Measurements from ENCODE around the gene KIF5C. TPM values are rescaled to one million over a fixed set of nuclear protein-coding genes. Genes with fewer than 3 reads are reported as not detected.

The KIF5C gene
- total and polyA plus RNA-seq, 7 experiments from 2014 or later: 0.58 to 14.3 (median 5.1) TPM

DNA sequence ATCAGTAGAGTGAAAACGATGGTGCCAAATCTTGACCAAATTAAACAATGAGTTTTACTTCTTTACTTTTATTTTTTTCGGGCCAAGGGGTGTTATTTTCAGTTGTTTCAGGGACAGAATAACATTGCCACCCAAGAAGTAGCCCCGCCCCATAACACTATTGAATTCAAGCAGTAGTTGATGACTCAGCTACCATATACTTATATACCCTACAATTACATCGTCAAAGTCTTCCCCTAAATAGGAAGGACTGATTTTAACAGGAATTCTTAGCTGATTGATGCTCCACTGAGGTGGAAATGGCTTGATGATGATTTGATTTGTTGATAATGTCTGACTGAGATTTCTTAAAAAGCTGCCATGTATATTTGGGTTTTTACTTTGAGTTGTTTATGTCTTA lies 188.2 kb downstream of the KIF5C start:
- H3K9me3 ChIP-seq (ENCODE audit: control insufficient read depth in 2 of 3, low read length in 3 of 3): no peaks in the 10 kb centered on the region
- Mint-ChIP-seq H3K27me3 (peaks cover 3 to 25% (median 5%) of the 10 kb centered on the region in 5 donors), H3K4me1 (no peaks in the 10 kb centered on the region), H3K27ac (no peak overlapping the region), H3K9me3 (peaks cover 0 to 5% (median 0%) of the 10 kb centered on the region in 11 donors), H3K4me3 (no peak overlapping the region), H3K36me3 (no peaks in the 10 kb centered on the region)
- CTCF ChIA-PET: no interaction called here
- POLR2A ChIA-PET: no interaction called here
- intact Hi-C loops (cut with micrococcal nuclease): no loop called here
- DNase-seq: no peak
- ATAC-seq: no peak
- H3K27ac ChIP-seq (ENCODE audit: low read depth, low read length): no peak overlapping the region
- no peak overlapping the region for H3K4me3 ChIP-seq (ENCODE audit: low read length)
- no peaks in the 10 kb centered on the region for H3K27me3 ChIP-seq (ENCODE audit: control insufficient read depth in 2 of 2, insufficient read depth in 2 of 2, low read length in 2 of 2)
- no peaks in the 10 kb centered on the region for H3K4me1 ChIP-seq (ENCODE audit: control insufficient read depth in 2 of 2, insufficient read depth in 2 of 2, low read length in 2 of 2)
- H3K36me3 ChIP-seq (ENCODE audit: control insufficient read depth in 2 of 3, insufficient read depth in 3 of 3, low read length in 3 of 3): no peaks in the 10 kb centered on the region

DNA sequence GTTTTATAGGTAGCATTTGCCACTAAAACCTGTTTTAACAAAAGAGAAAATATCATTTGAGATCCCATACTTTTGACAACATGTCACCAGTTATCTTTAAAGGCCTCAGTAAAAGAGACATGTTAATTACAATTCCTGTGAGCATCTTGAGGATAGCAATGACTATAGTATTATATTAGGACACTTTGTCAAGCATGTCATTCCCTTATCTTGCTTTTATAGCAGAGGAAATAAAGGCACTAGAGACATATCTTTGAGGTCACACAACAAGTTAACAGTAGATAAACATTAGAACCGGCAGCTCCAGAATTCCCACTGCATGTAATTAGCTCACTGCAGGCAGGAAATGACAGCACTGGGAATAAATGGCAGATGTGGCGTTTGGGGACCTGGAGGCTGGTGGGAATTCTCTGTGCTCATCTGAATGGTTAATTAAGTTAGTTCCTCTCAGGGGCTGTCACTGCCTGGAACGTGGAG lies 189.4 kb downstream of the KIF5C start:
- Histone ChIP-seq H3K36me3 (ENCODE audit: control insufficient read depth in 2 of 3, insufficient read depth in 3 of 3, low read length in 3 of 3) (no peaks in the 10 kb centered on the region), H3K27me3 (ENCODE audit: control insufficient read depth in 2 of 2, insufficient read depth in 2 of 2, low read length in 2 of 2) (no peaks in the 10 kb centered on the region), H3K9me3 (ENCODE audit: control insufficient read depth in 2 of 3, low read length in 3 of 3) (no peaks in the 10 kb centered on the region), H3K4me3 (ENCODE audit: low read length) (no peak overlapping the region), H3K27ac (ENCODE audit: low read depth, low read length) (no peak overlapping the region), H3K4me1 (ENCODE audit: control insufficient read depth in 2 of 2, insufficient read depth in 2 of 2, low read length in 2 of 2) (no peaks in the 10 kb centered on the region)
- CTCF ChIA-PET: no interaction called here
- DNase-seq (no peak), ATAC-seq (no peak)
- Mint-ChIP-seq H3K9me3 (peaks cover 0 to 5% (median 0%) of the 10 kb centered on the region in 11 donors), H3K36me3 (no peaks in the 10 kb centered on the region), H3K27ac (no peak overlapping the region), H3K4me1 (peaks cover 2 to 8% (median 5%) of the 10 kb centered on the region in 7 donors), H3K4me3 (no peak overlapping the region), H3K27me3 (peaks cover 0 to 25% (median 11%) of the 10 kb centered on the region in 5 donors)
- intact Hi-C loops (cut with micrococcal nuclease): no loop called here
- POLR2A ChIA-PET: no interaction called here

DNA sequence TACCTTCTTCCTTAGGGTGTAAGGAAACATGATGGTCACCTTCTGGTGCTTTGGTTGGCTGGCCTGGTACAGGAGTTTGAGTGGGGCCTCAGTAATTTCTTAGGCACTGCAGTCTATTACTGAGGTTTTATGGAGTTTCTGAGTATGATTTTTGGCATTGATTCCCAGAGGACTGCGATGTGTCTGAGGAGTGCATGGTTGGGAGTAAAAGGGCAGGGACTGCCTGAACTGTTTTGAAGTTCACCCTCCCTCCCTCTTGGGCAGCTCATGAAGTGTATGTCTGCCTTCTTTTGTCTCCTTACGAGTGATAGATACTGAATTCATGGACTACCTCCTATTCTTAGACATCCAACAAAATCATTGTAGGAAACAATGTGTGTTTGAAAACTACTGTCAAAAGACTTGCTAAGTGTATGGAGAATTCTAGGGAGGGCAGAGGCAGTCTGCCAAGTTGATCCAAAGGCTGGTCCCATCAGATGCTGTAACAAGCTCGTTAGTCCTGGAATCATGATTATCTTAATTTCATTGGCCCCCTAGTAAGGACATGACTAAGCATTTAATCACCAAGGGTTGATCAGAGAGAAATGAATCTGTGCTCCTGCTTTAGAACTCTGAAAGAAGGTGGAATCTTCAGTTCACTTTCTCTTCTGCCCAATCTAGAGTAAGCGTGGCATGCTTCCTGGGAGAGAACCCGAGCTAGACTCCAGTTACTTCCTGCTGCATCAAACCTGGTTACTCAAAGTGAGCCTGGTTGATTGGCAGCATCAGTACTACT lies 190.0 kb downstream of the KIF5C start:
- CTCF ChIA-PET: no interaction called here
- no peak overlapping the region for H3K4me3 ChIP-seq (ENCODE audit: low read length)
- H3K27me3 ChIP-seq (ENCODE audit: control insufficient read depth in 2 of 2, insufficient read depth in 2 of 2, low read length in 2 of 2): no peaks in the 10 kb centered on the region
- no peak overlapping the region for H3K4me3 Mint-ChIP-seq
- H3K27me3 Mint-ChIP-seq: peaks cover 1 to 27% (median 11%) of the 10 kb centered on the region in 5 donors
- no peaks in the 10 kb centered on the region for H3K36me3 ChIP-seq (ENCODE audit: control insufficient read depth in 2 of 3, insufficient read depth in 3 of 3, low read length in 3 of 3)
- intact Hi-C loops (cut with micrococcal nuclease): no loop called here
- DNase-seq (no peak), ATAC-seq (no peak)
- H3K4me1 ChIP-seq (ENCODE audit: control insufficient read depth in 2 of 2, insufficient read depth in 2 of 2, low read length in 2 of 2): no peaks in the 10 kb centered on the region
- H3K9me3 Mint-ChIP-seq: peaks cover 0 to 5% (median 0%) of the 10 kb centered on the region in 11 donors
- peaks cover 7 to 13% (median 9%) of the 10 kb centered on the region in 7 donors for H3K4me1 Mint-ChIP-seq
- no peaks in the 10 kb centered on the region for H3K9me3 ChIP-seq (ENCODE audit: control insufficient read depth in 2 of 3, low read length in 3 of 3)
- no peak overlapping the region for H3K27ac ChIP-seq (ENCODE audit: low read depth, low read length)
- H3K36me3 Mint-ChIP-seq: no peaks in the 10 kb centered on the region
- no peak overlapping the region for H3K27ac Mint-ChIP-seq
- POLR2A ChIA-PET: interaction anchor here (0.7 kb wide), 1 partner anchor 66 kb away, joined by 6 read pairs; no protein-coding TSS in a partner anchor

GRCh38 chr2:149068225-149068995 lies 193.4 kb downstream of the KIF5C start:
- Mint-ChIP-seq H3K4me3 (peak overlapping the region in 1 of 10 donors; percentile 18), H3K27ac (peak overlapping the region in 1 of 9 donors; percentile 36), H3K9me3 (peaks cover 0 to 5% (median 0%) of the 10 kb centered on the region in 11 donors), H3K4me1 (peaks cover 7 to 18% (median 12%) of the 10 kb centered on the region in 7 donors), H3K36me3 (no peaks in the 10 kb centered on the region), H3K27me3 (peaks cover 20 to 41% (median 26%) of the 10 kb centered on the region in 5 donors)
- no peak overlapping the region for H3K4me3 ChIP-seq (ENCODE audit: low read length)
- ChIA-PET CTCF (no interaction called here), POLR2A (no interaction called here)
- no peak for ATAC-seq
- H3K27ac ChIP-seq (ENCODE audit: low read depth, low read length): no peak overlapping the region
- DNase-seq: no peak
- H3K36me3 ChIP-seq (ENCODE audit: control insufficient read depth in 2 of 3, insufficient read depth in 3 of 3, low read length in 3 of 3): no peaks in the 10 kb centered on the region
- H3K9me3 ChIP-seq (ENCODE audit: control insufficient read depth in 2 of 3, low read length in 3 of 3): no peaks in the 10 kb centered on the region
- H3K27me3 ChIP-seq (ENCODE audit: control insufficient read depth in 2 of 2, insufficient read depth in 2 of 2, low read length in 2 of 2): no peaks in the 10 kb centered on the region
- H3K4me1 ChIP-seq (ENCODE audit: control insufficient read depth in 2 of 2, insufficient read depth in 2 of 2, low read length in 2 of 2): no peaks in the 10 kb centered on the region
- intact Hi-C loops (cut with micrococcal nuclease): no loop called here

DNA sequence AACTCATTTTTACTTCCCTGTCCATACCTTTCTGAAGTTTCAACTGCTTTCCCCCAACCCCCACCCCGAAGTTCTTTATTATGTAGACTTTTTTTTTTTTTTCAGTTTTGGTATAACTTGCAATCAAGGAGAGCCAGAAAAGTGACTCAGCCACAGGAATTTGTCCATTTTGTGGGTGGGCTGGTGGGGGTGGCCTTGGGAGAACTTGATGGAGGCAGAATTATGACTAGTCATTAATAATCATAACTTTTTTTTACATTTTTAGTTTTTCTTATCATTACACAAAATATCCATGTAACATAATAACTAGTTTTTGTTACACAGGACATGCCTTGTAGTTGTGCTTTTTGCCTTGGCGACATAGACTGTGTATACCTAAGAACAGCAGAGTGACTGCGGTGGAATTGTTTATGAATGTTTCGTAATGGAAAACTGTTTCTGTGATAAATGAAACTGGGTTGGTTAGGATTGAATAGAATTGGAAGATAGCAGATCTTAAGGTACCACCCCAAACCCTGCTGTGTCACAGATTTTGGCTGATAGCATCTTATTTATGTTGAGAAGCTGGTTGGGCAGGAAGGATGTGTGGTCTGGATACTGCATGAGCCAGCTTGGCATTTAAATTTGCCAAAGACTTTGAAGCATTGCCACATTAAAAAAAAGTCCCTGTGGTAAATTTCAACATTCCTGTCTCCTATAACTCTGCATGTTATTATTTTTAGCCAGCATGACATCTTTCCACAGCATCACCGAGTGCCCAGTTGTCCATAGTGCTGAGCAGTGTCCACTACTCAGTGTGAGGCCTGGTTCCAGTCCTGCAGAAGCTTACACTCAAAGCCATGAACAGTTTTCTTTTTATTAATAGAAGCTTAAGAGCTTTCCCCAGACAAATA lies 194.2 kb downstream of the KIF5C start:
- Histone ChIP-seq H3K36me3 (ENCODE audit: control insufficient read depth in 2 of 3, insufficient read depth in 3 of 3, low read length in 3 of 3) (no peaks in the 10 kb centered on the region), H3K27me3 (ENCODE audit: control insufficient read depth in 2 of 2, insufficient read depth in 2 of 2, low read length in 2 of 2) (no peaks in the 10 kb centered on the region), H3K27ac (ENCODE audit: low read depth, low read length) (no peak overlapping the region), H3K9me3 (ENCODE audit: control insufficient read depth in 2 of 3, low read length in 3 of 3) (no peaks in the 10 kb centered on the region), H3K4me1 (ENCODE audit: control insufficient read depth in 2 of 2, insufficient read depth in 2 of 2, low read length in 2 of 2) (no peaks in the 10 kb centered on the region), H3K4me3 (ENCODE audit: low read length) (no peak overlapping the region)
- Mint-ChIP-seq H3K27ac (peak overlapping the region in 1 of 9 donors; percentile 36), H3K4me3 (peak overlapping the region in 1 of 10 donors; percentile 18), H3K36me3 (no peaks in the 10 kb centered on the region), H3K9me3 (peaks cover 0 to 5% (median 0%) of the 10 kb centered on the region in 11 donors), H3K27me3 (peaks cover 20 to 50% (median 31%) of the 10 kb centered on the region in 5 donors), H3K4me1 (peaks cover 7 to 18% (median 12%) of the 10 kb centered on the region in 7 donors)
- POLR2A ChIA-PET: no interaction called here
- ATAC-seq (peak; percentile 93), DNase-seq (no peak)
- intact Hi-C loops (cut with micrococcal nuclease): no loop called here
- CTCF ChIA-PET: no interaction called here

DNA sequence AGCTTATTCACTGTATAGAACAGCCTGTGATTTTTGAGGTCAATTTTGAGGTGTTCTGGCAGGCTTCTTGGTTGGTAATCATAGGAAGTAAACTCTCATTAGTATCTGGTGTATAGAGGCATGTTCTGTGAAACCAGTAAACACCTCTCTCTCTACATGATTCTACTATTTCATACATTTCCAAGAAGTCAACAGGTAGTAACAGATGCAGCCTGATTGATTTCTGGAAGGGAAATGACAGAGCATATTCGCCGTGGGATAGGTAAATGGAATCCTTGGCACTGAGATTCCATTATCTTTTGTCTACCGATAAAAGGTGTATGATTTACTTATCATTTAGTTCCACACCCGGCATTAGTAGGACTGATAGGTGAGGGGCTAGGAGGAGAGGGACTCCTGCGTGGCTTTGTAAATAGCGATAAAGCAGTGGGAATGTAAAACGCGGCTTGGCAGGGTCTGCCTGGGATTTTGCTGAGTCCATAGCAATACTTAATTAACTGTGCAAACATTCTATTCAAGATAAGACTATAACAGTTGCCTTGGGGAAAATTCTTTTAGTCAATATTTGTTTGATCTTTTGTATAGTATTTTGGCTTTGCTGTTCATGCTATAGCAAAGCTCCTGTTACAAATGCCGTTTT lies 195.8 kb downstream of the KIF5C start:
- Mint-ChIP-seq H3K27ac (no peak overlapping the region), H3K36me3 (no peaks in the 10 kb centered on the region), H3K4me3 (no peak overlapping the region), H3K27me3 (peaks cover 24 to 60% (median 37%) of the 10 kb centered on the region in 5 donors), H3K4me1 (peaks cover 7 to 18% (median 12%) of the 10 kb centered on the region in 7 donors), H3K9me3 (peaks cover 0 to 5% (median 0%) of the 10 kb centered on the region in 11 donors)
- Histone ChIP-seq H3K27ac (ENCODE audit: low read depth, low read length) (no peak overlapping the region), H3K4me3 (ENCODE audit: low read length) (no peak overlapping the region), H3K36me3 (ENCODE audit: control insufficient read depth in 2 of 3, insufficient read depth in 3 of 3, low read length in 3 of 3) (no peaks in the 10 kb centered on the region), H3K4me1 (ENCODE audit: control insufficient read depth in 2 of 2, insufficient read depth in 2 of 2, low read length in 2 of 2) (no peaks in the 10 kb centered on the region), H3K27me3 (ENCODE audit: control insufficient read depth in 2 of 2, insufficient read depth in 2 of 2, low read length in 2 of 2) (no peaks in the 10 kb centered on the region), H3K9me3 (ENCODE audit: control insufficient read depth in 2 of 3, low read length in 3 of 3) (no peaks in the 10 kb centered on the region)
- no peak for DNase-seq
- no peak for ATAC-seq
- intact Hi-C loops (cut with micrococcal nuclease): no loop called here
- CTCF ChIA-PET: no interaction called here
- POLR2A ChIA-PET: no interaction called here
